AG10803 (cell line): ENCODE results near the gene SLC44A1.

Source experiments
- DNase-seq: peaks from one replicate; pipeline ENCODE4 v3.0.0; 2010; ENCODE audit warnings: low read depth
- H3K4me3 ChIP-seq: 2 replicates; pipeline ENCODE4 v1.5.1; 2011; ENCODE audit warnings: mild to moderate bottlenecking, low read length, control low read depth
- TF ChIP-seq, protein P1 (sequence below): conservative IDR thresholded peaks from 2 replicates; pipeline ENCODE4 v1.5.1; 2011; ENCODE audit warnings: mild to moderate bottlenecking, low read length, control low read depth, inconsistent platforms

The SLC44A1 gene

DNA sequence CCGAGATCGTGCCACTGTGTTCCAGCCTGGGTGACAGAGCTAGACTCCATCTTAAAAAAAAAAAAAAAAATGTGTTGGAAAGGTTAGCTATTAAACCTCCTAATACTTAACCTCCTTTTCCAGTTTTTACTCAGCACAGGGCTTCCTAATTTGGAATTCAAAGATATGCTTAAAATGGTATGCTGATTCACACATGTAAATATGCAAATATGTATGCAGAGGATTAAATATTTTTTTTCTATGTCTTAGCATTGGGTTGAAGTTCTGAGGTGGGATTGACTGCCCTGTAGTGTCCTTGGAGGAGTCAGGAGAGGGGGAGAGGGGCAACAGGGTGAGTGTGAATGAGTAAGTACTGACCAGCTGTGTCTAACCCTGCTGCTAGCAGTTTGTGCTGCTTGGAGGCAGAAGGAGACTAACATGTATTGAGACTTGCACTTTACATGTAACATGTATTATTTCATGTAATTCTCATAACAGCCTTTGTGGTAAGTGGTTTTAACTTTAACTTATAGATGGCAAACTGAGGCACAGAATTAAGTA is 63.2 kb downstream of the SLC44A1 start:
- DNase-seq = no peak
- TF ChIP-seq, protein P1, sequence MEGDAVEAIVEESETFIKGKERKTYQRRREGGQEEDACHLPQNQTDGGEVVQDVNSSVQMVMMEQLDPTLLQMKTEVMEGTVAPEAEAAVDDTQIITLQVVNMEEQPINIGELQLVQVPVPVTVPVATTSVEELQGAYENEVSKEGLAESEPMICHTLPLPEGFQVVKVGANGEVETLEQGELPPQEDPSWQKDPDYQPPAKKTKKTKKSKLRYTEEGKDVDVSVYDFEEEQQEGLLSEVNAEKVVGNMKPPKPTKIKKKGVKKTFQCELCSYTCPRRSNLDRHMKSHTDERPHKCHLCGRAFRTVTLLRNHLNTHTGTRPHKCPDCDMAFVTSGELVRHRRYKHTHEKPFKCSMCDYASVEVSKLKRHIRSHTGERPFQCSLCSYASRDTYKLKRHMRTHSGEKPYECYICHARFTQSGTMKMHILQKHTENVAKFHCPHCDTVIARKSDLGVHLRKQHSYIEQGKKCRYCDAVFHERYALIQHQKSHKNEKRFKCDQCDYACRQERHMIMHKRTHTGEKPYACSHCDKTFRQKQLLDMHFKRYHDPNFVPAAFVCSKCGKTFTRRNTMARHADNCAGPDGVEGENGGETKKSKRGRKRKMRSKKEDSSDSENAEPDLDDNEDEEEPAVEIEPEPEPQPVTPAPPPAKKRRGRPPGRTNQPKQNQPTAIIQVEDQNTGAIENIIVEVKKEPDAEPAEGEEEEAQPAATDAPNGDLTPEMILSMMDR = no peak
- no peak overlapping the region for H3K4me3 ChIP-seq

DNA sequence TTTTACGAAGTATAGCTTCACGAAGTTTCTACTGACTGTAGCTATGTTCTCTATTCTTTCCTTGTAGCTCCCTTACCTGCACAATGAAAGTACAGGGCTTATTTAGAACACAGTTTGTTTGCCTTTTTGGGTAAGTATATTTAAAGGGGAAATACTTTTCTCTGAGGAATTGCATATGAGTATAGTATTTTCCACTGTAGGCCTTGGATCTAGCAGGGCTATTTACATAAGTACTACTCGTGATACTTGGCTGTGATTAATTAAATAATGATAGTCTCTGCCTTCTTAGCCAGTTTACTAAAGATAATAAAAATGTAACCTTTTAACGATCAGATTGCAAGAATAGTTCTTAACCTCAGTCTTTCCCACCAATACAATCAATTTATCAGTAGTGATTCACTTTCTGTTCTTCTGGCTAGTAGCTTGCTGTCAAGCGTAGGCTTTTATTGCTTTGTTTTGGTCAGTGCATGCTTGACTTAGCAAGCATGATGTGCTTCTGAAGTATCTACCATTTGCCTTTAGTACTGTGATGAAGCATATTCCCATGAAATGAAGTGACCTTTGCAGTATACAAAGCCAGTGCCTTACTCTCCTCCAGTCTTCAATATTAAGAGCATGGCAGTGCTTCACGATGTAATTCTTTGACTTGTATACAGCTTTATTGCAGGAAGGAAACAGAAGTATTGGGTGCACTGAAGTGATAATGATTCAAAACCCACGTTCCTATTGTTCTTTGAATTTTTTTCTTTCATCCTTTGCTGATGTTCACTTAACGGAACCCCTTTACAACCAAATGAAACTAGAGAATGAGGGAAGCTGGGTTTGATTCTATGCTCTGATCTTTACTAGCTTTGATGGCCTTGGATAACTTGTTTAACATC is 64.2 kb downstream of the SLC44A1 start:
- no peak for DNase-seq
- TF ChIP-seq, protein P1 = no peak
- H3K4me3 ChIP-seq = no peak overlapping the region

DNA sequence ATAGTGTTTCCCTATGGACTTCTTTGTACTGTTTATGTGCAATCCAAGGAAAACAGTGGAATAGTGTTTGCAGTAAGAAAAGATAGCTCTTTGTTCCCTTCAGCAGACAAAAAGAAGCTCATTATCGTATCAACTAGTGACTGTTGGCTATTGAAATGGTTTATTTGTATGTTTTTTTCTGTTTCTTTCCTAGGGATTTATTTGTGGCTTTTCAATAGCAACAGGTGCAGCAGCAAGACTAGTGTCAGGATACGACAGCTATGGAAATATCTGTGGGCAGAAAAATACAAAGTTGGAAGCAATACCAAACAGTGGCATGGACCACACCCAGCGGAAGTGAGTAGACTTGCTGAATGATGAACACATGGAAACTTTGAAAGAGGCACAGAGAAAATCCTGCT is 65.1 kb downstream of the SLC44A1 start:
- DNase-seq = no peak
- no peak overlapping the region for H3K4me3 ChIP-seq
- TF ChIP-seq, protein P1 = no peak

DNA sequence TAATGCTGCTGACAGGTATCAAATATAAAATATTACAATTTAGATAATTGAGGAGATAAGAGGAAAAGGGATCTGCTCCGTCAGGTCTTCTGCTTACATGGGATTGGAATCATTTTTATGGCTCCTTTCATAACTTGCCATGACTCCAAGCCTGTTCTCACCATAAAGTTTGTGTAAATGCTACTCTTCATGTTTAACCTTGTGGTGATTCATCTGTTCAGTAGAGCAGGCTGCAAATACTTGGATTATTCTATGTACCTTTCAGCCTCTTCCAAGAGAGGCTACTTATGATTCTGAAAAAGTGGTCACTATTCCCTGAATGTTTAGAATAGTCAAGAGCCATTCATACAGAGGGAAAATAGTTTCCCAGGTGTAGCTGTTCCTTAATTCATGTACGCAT is 66.9 kb downstream of the SLC44A1 start:
- TF ChIP-seq, protein P1 = no peak
- DNase-seq = no peak
- H3K4me3 ChIP-seq = no peak overlapping the region

DNA sequence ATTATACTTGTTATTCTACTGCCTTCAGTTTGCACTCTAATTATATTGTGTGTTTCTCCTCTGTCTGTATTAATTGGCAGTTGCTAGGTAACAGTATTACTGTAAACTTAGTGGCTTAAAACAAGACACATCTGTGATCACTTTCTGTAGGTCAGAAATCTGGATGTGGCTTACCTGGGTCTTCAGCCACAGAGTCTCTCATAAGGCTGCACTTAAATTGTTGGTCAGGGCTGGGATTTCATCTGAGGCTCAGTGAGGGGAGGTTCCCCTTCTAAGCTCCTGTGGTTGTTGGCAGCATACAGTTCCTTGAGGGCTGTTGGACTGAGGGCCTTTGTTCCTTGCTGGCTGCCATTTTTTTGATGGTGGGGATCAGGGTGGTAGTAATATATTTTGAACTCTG is 68.8 kb downstream of the SLC44A1 start:
- no peak overlapping the region for H3K4me3 ChIP-seq
- TF ChIP-seq, protein P1 = no peak
- DNase-seq = no peak

DNA sequence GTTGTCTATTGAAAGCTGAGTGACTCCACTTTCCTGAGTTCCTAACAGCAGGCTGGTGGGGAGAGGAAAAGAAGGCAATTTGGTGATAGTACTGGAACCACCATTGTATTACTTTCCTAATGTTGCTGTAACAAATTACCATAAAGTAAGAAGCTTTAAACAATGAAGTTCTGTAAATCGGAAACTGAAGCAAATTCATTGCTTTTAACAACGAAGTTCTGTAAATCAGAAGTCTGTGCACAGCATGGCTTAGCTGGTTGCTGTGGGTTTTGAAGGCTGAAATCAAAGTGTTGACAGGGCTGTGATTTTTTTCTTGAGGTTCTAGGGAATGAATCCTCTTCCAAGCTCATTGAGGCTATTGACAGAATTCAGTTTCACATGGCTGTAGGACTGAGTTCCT is 72.3 kb downstream of the SLC44A1 start:
- TF ChIP-seq, protein P1 = no peak
- H3K4me3 ChIP-seq = no peak overlapping the region
- no peak for DNase-seq

DNA sequence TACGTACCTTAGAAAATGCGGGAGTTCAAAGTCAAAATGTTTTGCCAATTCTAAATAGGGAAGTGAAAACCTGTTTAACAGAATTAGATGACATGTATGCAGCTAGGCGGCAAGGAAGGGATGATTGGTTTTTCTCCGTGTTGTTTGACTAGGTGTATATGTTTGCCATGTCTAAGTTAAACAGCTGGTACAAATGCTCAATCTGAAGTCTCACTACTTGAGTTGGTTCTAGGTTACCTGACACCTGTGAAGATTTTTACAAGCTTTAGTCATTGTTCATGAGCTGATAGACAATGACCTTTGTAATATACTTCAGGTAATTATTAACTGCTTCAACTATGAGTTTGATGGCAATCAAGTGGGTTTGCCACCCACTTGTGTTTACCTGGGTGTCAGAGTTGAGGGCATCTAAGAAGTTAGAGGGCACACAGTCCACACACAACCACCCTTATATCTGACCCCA is 74.3 kb downstream of the SLC44A1 start:
- TF ChIP-seq, protein P1 = no peak
- no peak overlapping the region for H3K4me3 ChIP-seq
- no peak for DNase-seq
